Measurements from ENCODE around the gene TAF12.

GRCh38 chr1:28671254-28671780 is 28.4 kb upstream of the TAF12 start:
- TF ChIP-seq POLR2AphosphoS5 (IDR thresholded peaks at IDR 0.05; ENCODE audit: borderline replicate concordance, low read depth, low read length): no peak
- TF ChIP-seq EZH2 (IDR thresholded peaks at IDR 0.05): no peak
- TF ChIP-seq FOXP2 (optimal IDR thresholded peaks at IDR 0.05; ENCODE audit: control extremely low read depth, extremely low read length, insufficient read depth): no peak

Data from SK-N-MC (cell line).